Smooth muscle cell (in vitro differentiated cells): ENCODE data around the gene BABAM2. TPM values are rescaled to one million over a fixed set of nuclear protein-coding genes. Genes with fewer than 3 reads are reported as not detected.

Experiments
- DNase-seq: peaks from one replicate; lab custom pipeline; 2025; ENCODE audit not compliant: unreplicated experiment; lab: John Stamatoyannopoulos, UW
- H2AFZ ChIP-seq: fragments of 200-600 bp; sonication (generic); 2 replicates; pipeline ENCODE4 v1.6.0; 2016; ENCODE audit warnings: antibody characterized with exemption, low read depth, mild to moderate bottlenecking
- H3F3A ChIP-seq: fragments of 200-600 bp; sonication (generic); 2 replicates; pipeline ENCODE4 v1.6.0; 2017; ENCODE audit warnings: antibody characterized with exemption, low read depth
- H3K27ac ChIP-seq: fragments of 200-600 bp; sonication (generic); 2 replicates; pipeline ENCODE4 v1.5.1; 2016; ENCODE audit warnings: low read depth, mild to moderate bottlenecking
- H3K27me3 ChIP-seq: fragments of 200-600 bp; sonication (generic); 2 replicates; pipeline ENCODE4 v1.6.1; 2016; ENCODE audit warnings: low read depth, mild to moderate bottlenecking
- H3K36me3 ChIP-seq: fragments of 200-600 bp; sonication (generic); 2 replicates; pipeline ENCODE4 v1.5.1; 2016; ENCODE audit warnings: low read depth
- H3K4me1 ChIP-seq: fragments of 200-600 bp; sonication (generic); 2 replicates; pipeline ENCODE4 v1.5.1; 2016; ENCODE audit warnings: low read depth
- H3K4me2 ChIP-seq: fragments of 200-600 bp; sonication (generic); 2 replicates; pipeline ENCODE4 v1.6.0; 2016; ENCODE audit warnings: mild to moderate bottlenecking
- H3K4me3 ChIP-seq: fragments of 200-600 bp; sonication (generic); 2 replicates; pipeline ENCODE4 v1.5.1; 2016; ENCODE audit warnings: mild to moderate bottlenecking
- H3K79me2 ChIP-seq: fragments of 200-600 bp; sonication (generic); 2 replicates; pipeline ENCODE4 v1.6.0; 2016; ENCODE audit warnings: low read depth, mild to moderate bottlenecking
- H3K9ac ChIP-seq: fragments of 200-600 bp; sonication (generic); 2 replicates; pipeline ENCODE4 v1.6.0; 2016; ENCODE audit warnings: low read depth
- H3K9me3 ChIP-seq: fragments of 200-600 bp; sonication (generic); replicated peaks from 2 replicates; pipeline ENCODE4 v1.5.1; 2016; ENCODE audit warnings: low read depth
- H4K20me1 ChIP-seq: fragments of 200-600 bp; sonication (generic); 2 replicates; pipeline ENCODE4 v1.6.0; 2016; ENCODE audit warnings: low read depth
- WGBS: methylation state at CpG from one replicate; pipeline ENCODE4 v1.1.7; 2016; ENCODE audit warnings: low lambda C conversion rate; 5-methylcytosine and 5-hydroxymethylcytosine counted together
- polyA plus RNA-seq: library from polyadenylated mRNA; unstranded; fragments of >200 nt; fragmentation: Nextera tagmentation; extraction: Ambion mirVana; gene quantifications from 2 replicates; pipeline ENCODE4 v1.2.1, GENCODE V29; 2016
- total RNA-seq: library from RNA; depleted of rRNA; stranded (reverse); fragments of >200 nt; gene quantifications from 2 replicates; pipeline ENCODE4 v1.2.3, GENCODE V29; 2014
- TF ChIP-seq, protein P1 (sequence below): fragments of 200-600 bp; sonication (generic); IDR thresholded peaks from 2 replicates; pipeline ENCODE4 v1.5.1; 2017; ENCODE audit warnings: borderline replicate concordance, mild to moderate bottlenecking, antibody characterized with exemption; ENCODE audit not compliant: insufficient read depth, poor library complexity, severe bottlenecking

The BABAM2 gene
- total and polyA plus RNA-seq, 2 experiments from 2014 or later: 26.5 to 29.1 TPM

DNA sequence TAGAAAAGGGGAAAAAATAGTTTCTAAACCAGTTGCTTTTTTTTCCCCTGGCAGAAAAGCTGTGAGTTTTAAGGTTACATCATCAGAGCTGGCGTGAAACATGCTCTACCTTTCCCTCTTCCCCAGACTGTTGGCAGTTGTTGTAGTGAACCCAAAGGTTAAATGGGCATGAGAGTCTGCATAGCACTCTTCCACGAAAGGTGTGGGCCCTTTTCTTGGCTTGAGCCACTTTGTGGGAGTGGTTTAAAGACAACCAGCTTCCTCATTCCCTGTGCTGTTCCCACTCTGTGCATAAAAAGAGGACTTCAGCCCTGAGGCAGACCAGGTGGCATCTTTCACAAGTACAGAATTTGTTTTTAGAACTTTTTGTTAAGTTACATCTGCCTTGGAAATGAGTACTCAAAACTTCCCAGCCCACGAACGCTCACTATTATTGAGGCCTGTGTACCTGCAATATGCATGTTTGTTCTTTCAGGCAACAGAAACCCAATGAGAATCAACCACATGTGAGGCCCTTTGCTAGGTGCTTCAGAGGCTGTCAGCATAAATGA, 243.8 kb downstream of the BABAM2 start:
- H2AFZ ChIP-seq: no peak overlapping the region
- no peak overlapping the region for H3K9ac ChIP-seq
- H3K27ac ChIP-seq: no peak overlapping the region
- no peak overlapping the region for H3K4me2 ChIP-seq
- no peaks in the 10 kb centered on the region for H3K9me3 ChIP-seq
- TF ChIP-seq, protein P1, sequence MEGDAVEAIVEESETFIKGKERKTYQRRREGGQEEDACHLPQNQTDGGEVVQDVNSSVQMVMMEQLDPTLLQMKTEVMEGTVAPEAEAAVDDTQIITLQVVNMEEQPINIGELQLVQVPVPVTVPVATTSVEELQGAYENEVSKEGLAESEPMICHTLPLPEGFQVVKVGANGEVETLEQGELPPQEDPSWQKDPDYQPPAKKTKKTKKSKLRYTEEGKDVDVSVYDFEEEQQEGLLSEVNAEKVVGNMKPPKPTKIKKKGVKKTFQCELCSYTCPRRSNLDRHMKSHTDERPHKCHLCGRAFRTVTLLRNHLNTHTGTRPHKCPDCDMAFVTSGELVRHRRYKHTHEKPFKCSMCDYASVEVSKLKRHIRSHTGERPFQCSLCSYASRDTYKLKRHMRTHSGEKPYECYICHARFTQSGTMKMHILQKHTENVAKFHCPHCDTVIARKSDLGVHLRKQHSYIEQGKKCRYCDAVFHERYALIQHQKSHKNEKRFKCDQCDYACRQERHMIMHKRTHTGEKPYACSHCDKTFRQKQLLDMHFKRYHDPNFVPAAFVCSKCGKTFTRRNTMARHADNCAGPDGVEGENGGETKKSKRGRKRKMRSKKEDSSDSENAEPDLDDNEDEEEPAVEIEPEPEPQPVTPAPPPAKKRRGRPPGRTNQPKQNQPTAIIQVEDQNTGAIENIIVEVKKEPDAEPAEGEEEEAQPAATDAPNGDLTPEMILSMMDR: no peak
- no peaks in the 10 kb centered on the region for H3K79me2 ChIP-seq
- peaks cover 9% of the 10 kb centered on the region for H3K4me1 ChIP-seq
- no peak for DNase-seq
- H4K20me1 ChIP-seq: no peaks in the 10 kb centered on the region
- WGBS: 97% methylated on average over 4 of the region's 4 CpGs
- no peaks in the 10 kb centered on the region for H3K27me3 ChIP-seq
- no peak overlapping the region for H3K4me3 ChIP-seq
- H3F3A ChIP-seq: peaks cover 5% of the 10 kb centered on the region
- H3K36me3 ChIP-seq: no peaks in the 10 kb centered on the region

DNA sequence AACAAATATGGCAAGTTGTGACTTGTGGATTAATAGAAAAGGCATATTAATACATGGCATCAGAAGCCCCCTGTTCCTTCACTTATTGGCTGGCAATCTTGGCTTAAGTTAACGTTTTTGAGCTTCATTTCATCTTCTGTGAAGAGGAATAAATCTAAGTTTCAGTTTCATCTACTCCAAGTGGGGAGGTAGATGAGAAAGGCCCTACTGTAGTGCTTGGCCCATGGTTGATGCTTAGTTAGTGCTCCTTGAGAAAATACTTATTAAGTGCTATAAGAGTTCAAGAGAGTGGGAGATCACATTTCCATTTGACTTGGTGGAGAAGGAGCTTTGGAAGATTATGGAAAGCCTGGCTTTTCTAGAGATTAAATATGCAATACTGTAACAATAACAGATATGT, 244.3 kb downstream of the BABAM2 start:
- WGBS: 93% methylated on average over 1 of the region's 1 CpG
- no peaks in the 10 kb centered on the region for H3K36me3 ChIP-seq
- H3K27me3 ChIP-seq: no peaks in the 10 kb centered on the region
- no peak overlapping the region for H3K4me2 ChIP-seq
- H3K4me3 ChIP-seq: no peak overlapping the region
- H3K9me3 ChIP-seq: no peaks in the 10 kb centered on the region
- H2AFZ ChIP-seq: no peak overlapping the region
- H3K4me1 ChIP-seq: peaks cover 9% of the 10 kb centered on the region
- peaks cover 5% of the 10 kb centered on the region for H3F3A ChIP-seq
- no peak overlapping the region for H3K9ac ChIP-seq
- TF ChIP-seq, protein P1: no peak
- no peak for DNase-seq
- H3K27ac ChIP-seq: no peak overlapping the region
- H4K20me1 ChIP-seq: no peaks in the 10 kb centered on the region
- H3K79me2 ChIP-seq: no peaks in the 10 kb centered on the region

DNA sequence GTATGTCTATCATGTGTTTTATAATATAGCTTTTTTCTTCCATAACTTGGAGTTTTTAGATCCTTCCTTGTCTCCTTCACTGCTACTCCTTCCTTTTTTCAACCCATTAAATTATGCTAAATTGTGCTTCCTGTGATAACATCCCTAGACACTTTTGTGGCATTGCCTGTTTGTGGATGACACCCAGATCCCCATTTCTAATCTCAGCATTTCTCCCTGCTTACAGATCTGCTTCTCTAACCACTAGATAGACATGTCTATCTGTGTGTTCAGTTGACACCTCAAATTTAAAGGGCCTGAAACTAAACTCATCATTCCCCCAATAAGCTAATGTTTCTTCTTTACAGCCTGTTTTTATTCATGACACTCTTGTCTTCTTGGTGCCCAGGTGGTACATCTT, 244.8 kb downstream of the BABAM2 start:
- H3K79me2 ChIP-seq: no peaks in the 10 kb centered on the region
- TF ChIP-seq, protein P1: no peak
- H3K4me3 ChIP-seq: no peak overlapping the region
- H2AFZ ChIP-seq: no peak overlapping the region
- no peak overlapping the region for H3K4me2 ChIP-seq
- H3K4me1 ChIP-seq: peaks cover 9% of the 10 kb centered on the region
- no peaks in the 10 kb centered on the region for H3K9me3 ChIP-seq
- H3K36me3 ChIP-seq: no peaks in the 10 kb centered on the region
- H3F3A ChIP-seq: peaks cover 5% of the 10 kb centered on the region
- no peak for DNase-seq
- no peak overlapping the region for H3K27ac ChIP-seq
- no peaks in the 10 kb centered on the region for H4K20me1 ChIP-seq
- H3K27me3 ChIP-seq: no peaks in the 10 kb centered on the region
- no peak overlapping the region for H3K9ac ChIP-seq

DNA sequence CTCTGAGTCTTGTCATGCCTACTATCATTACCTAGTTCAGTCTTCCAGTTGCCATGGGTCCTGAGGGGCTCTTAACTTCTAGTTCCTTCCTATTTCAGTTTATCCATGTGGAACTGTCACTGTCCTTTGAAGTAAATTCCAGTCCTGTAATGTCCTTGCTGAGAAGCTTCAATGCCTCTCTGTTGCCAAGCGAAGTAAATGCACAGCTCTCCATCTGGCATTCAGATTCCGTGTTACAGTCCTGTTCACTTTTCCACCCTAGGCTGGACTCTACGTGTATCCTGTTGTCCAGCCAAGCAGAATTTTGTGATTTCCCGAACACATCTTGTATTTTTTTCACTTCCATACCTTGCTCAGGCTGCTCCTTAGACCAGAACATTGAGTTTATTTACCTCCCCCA, 245.3 kb downstream of the BABAM2 start:
- DNase-seq: no peak
- no peak overlapping the region for H3K4me2 ChIP-seq
- no peaks in the 10 kb centered on the region for H3K79me2 ChIP-seq
- no peak overlapping the region for H2AFZ ChIP-seq
- no peaks in the 10 kb centered on the region for H3K9me3 ChIP-seq
- no peaks in the 10 kb centered on the region for H4K20me1 ChIP-seq
- peaks cover 5% of the 10 kb centered on the region for H3F3A ChIP-seq
- peaks cover 9% of the 10 kb centered on the region for H3K4me1 ChIP-seq
- no peak overlapping the region for H3K27ac ChIP-seq
- TF ChIP-seq, protein P1: no peak
- H3K9ac ChIP-seq: no peak overlapping the region
- 95% methylated on average over 4 of the region's 4 CpGs for WGBS
- H3K36me3 ChIP-seq: no peaks in the 10 kb centered on the region
- H3K27me3 ChIP-seq: no peaks in the 10 kb centered on the region
- H3K4me3 ChIP-seq: no peak overlapping the region
